ENCODE results near the gene ZNF491. TPM values are rescaled to one million over a fixed set of nuclear protein-coding genes. Genes with fewer than 3 reads are reported as not detected.
"Not testable (repeated sequence)": the region's sequence is repeated elsewhere in the genome, so short reads cannot be mapped to it uniquely, and the experiment has no call there.

ZNF491 gene
- polyA plus RNA-seq, 1 donor (not counting 4 experiments of a cell fraction or from before 2014, with no cell fraction given): 0.76 TPM

DNA sequence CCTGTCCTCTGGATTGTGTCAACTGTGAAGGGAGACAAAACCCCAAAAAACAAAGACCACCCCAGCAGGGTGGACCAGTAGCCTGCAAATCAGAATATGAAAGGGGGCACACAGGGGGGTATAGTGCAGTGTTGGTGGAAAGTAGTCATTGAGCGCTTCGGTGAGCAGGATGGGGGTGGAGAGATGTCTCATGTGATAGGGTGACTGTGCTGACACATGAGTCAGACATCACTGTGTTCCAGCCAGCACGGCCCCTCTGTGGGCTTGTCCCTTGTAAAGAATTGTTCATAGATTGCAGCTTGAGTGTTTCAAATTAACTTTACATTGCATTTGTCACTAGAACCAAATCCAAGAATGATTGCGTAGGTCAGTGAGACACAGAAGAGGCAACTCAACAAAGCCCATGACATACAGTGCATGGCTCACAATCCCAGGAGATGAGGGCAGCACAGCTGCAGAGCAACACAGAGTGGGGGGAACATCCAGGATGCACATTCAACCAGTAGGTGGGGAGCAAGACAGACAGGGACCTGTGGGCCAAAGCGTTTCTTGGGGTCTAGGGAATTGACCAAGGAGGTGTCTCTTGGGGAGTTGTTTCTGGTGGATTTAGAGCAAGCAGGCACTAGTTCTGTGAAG lies 23.3 kb downstream of the ZNF491 start:
- FAIRE-seq (no peak), DNase-seq (ENCODE audit: low read depth, low spot score) (no peak)
- Histone ChIP-seq H3K9ac (ENCODE audit: control insufficient read depth, extremely low read depth, insufficient read depth, low read length) (no peak overlapping the region), H3K79me2 (ENCODE audit: control insufficient read depth, insufficient read depth, low read length) (peaks cover 61% of the 10 kb centered on the region), H3K4me2 (ENCODE audit: control insufficient read depth, extremely low read depth, insufficient read depth, low read depth, low read length) (no peak overlapping the region), H4K20me1 (ENCODE audit: control insufficient read depth, extremely low read depth, insufficient read depth, low read length) (no peaks in the 10 kb centered on the region), H3K27me3 (ENCODE audit: control insufficient read depth, extremely low read depth, insufficient read depth, low read length) (no peaks in the 10 kb centered on the region), H3K4me1 (ENCODE audit: control insufficient read depth, extremely low read depth, insufficient read depth, low read length) (no peaks in the 10 kb centered on the region), H2AFZ (ENCODE audit: control insufficient read depth, low read length) (no peak overlapping the region), H3K36me3 (ENCODE audit: control insufficient read depth in 2 of 2, extremely low read depth in 1 of 2, insufficient read depth in 2 of 2, low read length in 2 of 2) (no peaks in the 10 kb centered on the region), H3K9me3 (ENCODE audit: control insufficient read depth, low read depth, low read length) (no peaks in the 10 kb centered on the region), H3K27ac (ENCODE audit: control insufficient read depth, insufficient read depth, low read length) (no peak overlapping the region), H3K4me3 (ENCODE audit: control insufficient read depth in 2 of 3, extremely low read depth in 1 of 3, insufficient read depth in 2 of 3, low read depth in 1 of 3, low read length in 3 of 3) (no peak overlapping the region), H3K9me1 (ENCODE audit: control insufficient read depth, extremely low read depth, insufficient read depth, low read length) (no peaks in the 10 kb centered on the region)
- dilution Hi-C loops (cut with MboI; ENCODE audit: extremely low pct_ligation_motif_present, low sequenced_read_pairs): no loop called here
- TF ChIP-seq, protein P1, sequence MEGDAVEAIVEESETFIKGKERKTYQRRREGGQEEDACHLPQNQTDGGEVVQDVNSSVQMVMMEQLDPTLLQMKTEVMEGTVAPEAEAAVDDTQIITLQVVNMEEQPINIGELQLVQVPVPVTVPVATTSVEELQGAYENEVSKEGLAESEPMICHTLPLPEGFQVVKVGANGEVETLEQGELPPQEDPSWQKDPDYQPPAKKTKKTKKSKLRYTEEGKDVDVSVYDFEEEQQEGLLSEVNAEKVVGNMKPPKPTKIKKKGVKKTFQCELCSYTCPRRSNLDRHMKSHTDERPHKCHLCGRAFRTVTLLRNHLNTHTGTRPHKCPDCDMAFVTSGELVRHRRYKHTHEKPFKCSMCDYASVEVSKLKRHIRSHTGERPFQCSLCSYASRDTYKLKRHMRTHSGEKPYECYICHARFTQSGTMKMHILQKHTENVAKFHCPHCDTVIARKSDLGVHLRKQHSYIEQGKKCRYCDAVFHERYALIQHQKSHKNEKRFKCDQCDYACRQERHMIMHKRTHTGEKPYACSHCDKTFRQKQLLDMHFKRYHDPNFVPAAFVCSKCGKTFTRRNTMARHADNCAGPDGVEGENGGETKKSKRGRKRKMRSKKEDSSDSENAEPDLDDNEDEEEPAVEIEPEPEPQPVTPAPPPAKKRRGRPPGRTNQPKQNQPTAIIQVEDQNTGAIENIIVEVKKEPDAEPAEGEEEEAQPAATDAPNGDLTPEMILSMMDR (optimal IDR thresholded peaks at IDR 0.05 in 1 of 3, IDR thresholded peaks at IDR 0.05 in 1 of 3, conservative IDR thresholded peaks at IDR 0.05 in 1 of 3; ENCODE audit: extremely low read depth in 1 of 3, insufficient read depth in 2 of 3, low read length in 3 of 3): no peak
- TF ChIP-seq EZH2 (IDR thresholded peaks at IDR 0.05; ENCODE audit: low read length): no peak

DNA sequence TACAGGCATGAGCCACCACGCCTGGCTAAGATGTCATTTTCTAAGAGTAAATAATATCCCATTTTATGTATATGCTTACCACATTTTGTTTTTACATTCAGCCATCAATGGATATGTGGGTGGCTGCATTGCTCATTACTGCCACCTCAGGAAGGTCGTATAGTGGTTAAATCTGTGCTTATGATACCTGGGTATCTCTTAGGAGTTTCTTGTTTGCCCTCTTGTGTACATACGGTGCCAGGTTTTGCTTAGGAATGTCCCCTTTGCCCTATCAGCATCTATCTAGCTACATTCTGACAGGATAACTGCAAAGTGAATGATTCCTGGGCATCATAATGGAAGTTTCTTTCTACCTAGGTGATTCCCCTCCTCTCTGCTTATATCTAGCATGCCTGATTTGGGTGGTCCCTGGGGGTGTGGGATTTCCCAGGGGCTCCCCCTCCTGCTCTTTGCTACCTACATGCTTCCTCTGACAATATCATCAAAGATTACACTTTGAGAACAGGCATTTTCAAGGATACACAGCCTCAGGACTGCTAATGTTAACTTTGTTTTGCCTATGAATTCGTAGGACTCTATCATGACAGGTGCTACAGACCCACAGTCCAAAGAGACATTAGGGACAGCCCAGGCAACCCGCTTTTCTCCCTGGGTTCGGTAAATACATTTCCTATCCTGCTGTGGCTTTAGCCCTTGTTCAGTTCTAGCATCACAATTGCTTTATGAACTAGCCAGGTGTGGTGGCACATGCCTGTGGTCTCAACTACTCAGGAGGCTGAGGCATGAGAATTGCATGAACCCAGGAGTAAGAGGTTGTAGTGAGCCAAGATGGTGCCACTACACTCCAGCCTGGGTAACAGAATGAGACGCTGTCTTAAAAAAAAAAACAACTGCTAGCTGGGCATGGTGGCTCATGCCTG lies 30.9 kb downstream of the ZNF491 start:
- H3K9me3 ChIP-seq (ENCODE audit: control insufficient read depth, low read depth, low read length): peaks cover 34% of the 10 kb centered on the region
- H3K9ac ChIP-seq (ENCODE audit: control insufficient read depth, extremely low read depth, insufficient read depth, low read length); H3K27me3 ChIP-seq (ENCODE audit: control insufficient read depth, extremely low read depth, insufficient read depth, low read length); H3K4me2 ChIP-seq (ENCODE audit: control insufficient read depth, extremely low read depth, insufficient read depth, low read depth, low read length); H2AFZ ChIP-seq (ENCODE audit: control insufficient read depth, low read length); H4K20me1 ChIP-seq (ENCODE audit: control insufficient read depth, extremely low read depth, insufficient read depth, low read length); H3K9me1 ChIP-seq (ENCODE audit: control insufficient read depth, extremely low read depth, insufficient read depth, low read length); FAIRE-seq; H3K4me3 ChIP-seq (ENCODE audit: control insufficient read depth in 2 of 3, extremely low read depth in 1 of 3, insufficient read depth in 2 of 3, low read depth in 1 of 3, low read length in 3 of 3); DNase-seq (ENCODE audit: low read depth, low spot score); H3K4me1 ChIP-seq (ENCODE audit: control insufficient read depth, extremely low read depth, insufficient read depth, low read length); H3K27ac ChIP-seq (ENCODE audit: control insufficient read depth, insufficient read depth, low read length); dilution Hi-C loops (cut with MboI; ENCODE audit: extremely low pct_ligation_motif_present, low sequenced_read_pairs): not testable (repeated sequence)
- peaks cover 12 to 14% of the 10 kb centered on the region in 2 experiments for H3K36me3 ChIP-seq (ENCODE audit: control insufficient read depth in 2 of 2, extremely low read depth in 1 of 2, insufficient read depth in 2 of 2, low read length in 2 of 2)
- H3K79me2 ChIP-seq (ENCODE audit: control insufficient read depth, insufficient read depth, low read length): peaks cover 26% of the 10 kb centered on the region
